DOHH2 (cell line): ENCODE measurements around the gene NRCAM.

Experiments
- EZH2phosphoT487 ChIP-seq: fragments of 200-600 bp; sonication (generic); IDR thresholded peaks from 2 replicates; pipeline ENCODE4 v1.6.1; 2017; ENCODE audit warnings: borderline replicate concordance, mild to moderate bottlenecking, antibody characterized with exemption, low read length, moderate library complexity, mixed read lengths
- TF ChIP-seq, protein P1 (sequence below): fragments of 200-600 bp; sonication (generic); IDR thresholded peaks from one replicate; pipeline ENCODE4 v1.5.1; 2014; ENCODE audit warnings: antibody characterized with exemption, mild to moderate bottlenecking, low read depth, low read length; ENCODE audit not compliant: poor library complexity, severe bottlenecking

DNA sequence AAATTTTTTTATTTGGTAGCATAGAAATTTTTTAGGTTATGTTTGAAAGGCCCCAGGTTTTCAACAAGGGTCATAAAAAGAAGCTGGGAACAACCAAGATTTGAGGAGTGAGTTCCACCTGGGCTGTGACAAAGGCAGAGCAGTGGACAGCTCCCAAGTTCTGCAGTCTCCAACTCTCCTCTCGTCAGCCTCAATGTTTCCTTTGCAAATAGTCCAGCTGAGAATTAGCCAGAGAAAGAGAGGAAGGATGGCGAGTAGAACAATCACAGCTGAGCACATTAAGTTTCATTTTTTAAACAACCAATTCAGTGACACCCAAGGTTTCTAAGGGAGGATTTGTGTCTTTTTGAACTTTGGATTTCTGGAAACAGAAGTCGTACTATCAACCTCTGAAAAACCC lies 143.2 kb downstream of the NRCAM start:
- TF ChIP-seq, protein P1, sequence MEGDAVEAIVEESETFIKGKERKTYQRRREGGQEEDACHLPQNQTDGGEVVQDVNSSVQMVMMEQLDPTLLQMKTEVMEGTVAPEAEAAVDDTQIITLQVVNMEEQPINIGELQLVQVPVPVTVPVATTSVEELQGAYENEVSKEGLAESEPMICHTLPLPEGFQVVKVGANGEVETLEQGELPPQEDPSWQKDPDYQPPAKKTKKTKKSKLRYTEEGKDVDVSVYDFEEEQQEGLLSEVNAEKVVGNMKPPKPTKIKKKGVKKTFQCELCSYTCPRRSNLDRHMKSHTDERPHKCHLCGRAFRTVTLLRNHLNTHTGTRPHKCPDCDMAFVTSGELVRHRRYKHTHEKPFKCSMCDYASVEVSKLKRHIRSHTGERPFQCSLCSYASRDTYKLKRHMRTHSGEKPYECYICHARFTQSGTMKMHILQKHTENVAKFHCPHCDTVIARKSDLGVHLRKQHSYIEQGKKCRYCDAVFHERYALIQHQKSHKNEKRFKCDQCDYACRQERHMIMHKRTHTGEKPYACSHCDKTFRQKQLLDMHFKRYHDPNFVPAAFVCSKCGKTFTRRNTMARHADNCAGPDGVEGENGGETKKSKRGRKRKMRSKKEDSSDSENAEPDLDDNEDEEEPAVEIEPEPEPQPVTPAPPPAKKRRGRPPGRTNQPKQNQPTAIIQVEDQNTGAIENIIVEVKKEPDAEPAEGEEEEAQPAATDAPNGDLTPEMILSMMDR, result no peak
- no peak for TF ChIP-seq EZH2phosphoT487
